Effector CD4-positive, alpha-beta T cell (primary cell): ENCODE measurements around the gene ABCA3.
"Not testable (repeated sequence)": the region's sequence is repeated elsewhere in the genome, so short reads cannot be mapped to it uniquely, and the experiment has no call there.

ENCODE experiments used
- DNase-seq: peaks from one replicate; pipeline ENCODE4 v3.0.0-alpha.2; 2020
- total RNA-seq: gene quantifications from one replicate; lab custom pipeline; 2026; lab: John Stamatoyannopoulos, UW

The ABCA3 gene
- total RNA-seq, result 19.5 reads per million, percentile 46 among the genes with 10 or more reads in this experiment

DNA sequence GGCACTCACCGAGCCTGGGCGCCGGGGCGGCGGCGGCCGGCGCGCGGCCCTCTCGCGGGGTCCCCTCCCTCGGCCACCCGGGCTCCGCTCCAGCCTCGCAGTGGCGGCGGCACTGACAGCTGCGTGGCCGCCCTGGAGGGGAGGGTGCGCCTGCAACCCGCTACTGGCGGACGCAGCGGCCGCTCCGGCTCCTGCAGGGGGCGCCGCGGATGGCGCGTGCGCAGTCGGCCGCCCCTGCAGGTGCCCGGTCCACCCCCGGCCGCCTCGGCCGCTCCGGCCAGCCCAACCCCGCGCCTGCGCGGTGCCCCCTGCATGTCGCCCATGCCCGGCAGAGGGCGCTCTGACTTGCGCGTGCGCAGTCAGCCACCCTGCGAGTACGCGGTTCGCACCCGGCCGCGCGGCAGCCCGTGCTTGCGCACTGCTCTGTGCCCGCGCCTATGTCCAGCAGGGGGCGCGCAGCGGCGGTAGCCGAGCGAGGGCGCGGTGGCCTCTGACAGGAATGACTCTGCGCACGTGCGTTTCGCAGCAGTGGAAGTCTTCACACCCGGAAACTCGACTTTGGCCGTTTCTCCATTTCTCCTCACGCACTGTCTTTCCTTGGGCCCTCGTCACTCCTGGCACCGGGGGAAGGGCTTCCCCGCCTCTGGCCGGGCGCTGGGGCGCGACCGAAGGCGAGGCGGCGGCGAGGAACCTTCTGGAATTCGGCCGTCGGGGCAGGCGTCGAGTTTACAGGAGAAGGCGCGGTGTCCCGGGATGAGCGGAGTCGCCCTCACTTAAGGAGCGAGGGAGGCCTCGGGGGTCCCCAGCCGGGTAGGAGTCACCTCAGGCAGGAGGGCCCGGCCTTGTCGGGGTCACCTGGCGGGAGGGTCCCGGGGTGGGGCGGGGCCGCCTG, at the start of gene ABCA3:
TSS of gene ABCA3 (minus strand) at position 165 of the 892 bp plus-strand sequence. CDS start 14,262 bp downstream, outside the sequence.
- peak; percentile 85 for DNase-seq

- no peak for DNase-seq
Measured at GRCh38 chr16:2388875-2389433, 48.4 kb upstream of the ABCA3 start.

DNA sequence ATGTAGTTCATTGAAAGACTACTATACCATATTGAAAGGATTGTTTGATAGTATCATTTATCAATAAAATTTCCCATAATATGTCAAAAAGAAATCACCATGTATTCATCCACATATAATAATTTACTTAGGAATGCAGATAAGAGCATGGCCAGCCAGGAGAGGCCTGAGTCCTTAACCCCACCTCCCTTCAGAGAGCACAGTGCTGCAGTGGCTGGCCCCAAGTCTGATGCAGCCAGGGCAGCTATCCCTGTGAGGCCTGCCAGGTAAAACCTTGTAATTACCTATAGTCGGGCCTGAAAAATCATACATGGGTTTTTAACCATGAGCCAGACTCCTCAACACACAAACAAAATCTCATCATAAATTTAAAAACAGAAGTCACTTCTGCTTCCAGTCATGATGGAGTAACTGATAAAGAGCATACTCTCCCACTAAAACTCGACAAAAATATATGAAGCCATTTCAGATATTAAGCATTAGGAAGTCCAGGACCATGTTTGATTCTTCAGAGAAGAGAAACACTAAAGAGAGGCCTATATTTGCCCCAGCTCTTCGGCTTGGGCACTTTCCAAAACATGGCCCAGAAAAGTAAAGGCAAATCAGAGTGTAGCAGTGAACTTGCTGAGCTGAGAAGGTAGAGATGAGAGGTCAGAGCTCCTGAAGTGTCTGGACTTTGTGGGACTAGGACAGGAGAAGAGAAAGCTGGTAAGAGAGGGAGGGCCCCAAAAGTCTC, 47.8 kb upstream of the ABCA3 start:
- no peak for DNase-seq

GRCh38 chr16:2386990-2387389, 46.5 kb upstream of the ABCA3 start:
- no peak for DNase-seq

DNA sequence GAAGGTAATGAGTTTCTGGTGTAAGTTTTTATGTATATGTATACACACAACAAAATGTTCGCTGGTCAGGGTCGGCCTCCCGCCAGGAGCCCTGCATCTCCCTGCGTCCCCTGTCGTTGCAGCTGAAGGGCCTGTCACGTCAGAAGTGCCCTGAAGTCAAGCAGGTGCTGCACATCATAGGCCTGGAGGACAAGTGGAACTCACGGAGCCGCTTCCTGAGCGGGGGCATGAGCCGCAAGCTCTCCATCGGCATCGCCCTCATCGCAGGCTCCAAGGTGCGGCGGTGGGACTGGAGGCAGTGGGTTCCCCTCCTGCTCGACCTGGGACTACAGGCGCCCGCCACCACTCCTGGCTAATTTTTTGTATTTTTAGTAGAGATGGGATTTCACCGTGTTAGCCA, 45.5 kb upstream of the ABCA3 start:
- not testable (repeated sequence) for DNase-seq

DNA sequence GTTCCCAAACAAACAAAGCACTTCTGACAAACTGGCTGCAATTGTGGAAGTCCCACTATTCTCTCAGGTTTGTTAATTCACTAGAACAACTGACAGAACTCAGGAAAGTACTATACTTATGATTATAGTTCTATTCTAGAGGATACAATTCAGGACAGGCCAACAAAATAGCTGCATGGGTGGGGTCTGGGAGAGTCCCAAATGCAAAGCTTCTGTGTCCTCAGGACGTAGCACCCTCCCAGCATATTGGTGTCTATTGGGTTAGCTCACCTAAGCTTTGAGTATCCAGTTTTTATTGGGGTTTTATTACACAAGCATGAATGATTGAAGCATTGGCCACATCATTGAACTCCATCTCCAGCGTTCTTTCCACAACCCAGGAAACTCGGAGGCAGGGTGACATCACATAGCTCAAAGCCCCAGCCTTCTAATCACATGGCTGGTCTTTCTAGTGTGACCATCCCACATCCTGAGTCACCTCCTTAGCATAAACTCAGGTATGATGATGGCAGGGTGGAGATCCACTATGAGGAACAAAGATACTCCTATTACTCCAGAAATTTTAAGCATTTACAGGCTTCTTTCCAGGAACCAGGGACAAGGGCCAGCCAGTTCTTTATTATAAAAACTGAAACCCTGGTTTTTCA, 44.8 kb upstream of the ABCA3 start:
- no peak for DNase-seq

DNA sequence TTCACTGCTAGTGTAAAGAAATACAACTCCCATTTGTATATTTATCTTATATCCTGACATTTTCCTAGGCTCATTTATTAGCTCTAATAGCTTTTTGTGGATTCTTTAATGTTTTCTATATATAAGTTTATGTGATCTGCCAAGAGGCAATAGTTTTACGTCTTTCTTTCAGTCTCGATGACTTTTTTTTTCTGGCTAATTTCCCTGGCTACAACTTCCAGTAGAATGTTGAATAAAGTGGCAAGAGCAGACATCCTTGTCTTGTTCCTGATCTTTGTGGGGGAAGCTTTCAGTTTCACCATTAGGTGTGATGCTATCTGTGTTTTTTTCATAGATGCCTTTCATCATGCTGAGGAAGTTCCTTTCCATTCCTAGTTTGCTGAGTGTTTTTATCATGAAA, 43.9 kb upstream of the ABCA3 start:
- no peak for DNase-seq

GRCh38 chr16:2383501-2383900, 43.0 kb upstream of the ABCA3 start:
- no peak for DNase-seq

- no peak for DNase-seq
Measured at GRCh38 chr16:2374644-2375043, 34.1 kb upstream of the ABCA3 start.

DNA sequence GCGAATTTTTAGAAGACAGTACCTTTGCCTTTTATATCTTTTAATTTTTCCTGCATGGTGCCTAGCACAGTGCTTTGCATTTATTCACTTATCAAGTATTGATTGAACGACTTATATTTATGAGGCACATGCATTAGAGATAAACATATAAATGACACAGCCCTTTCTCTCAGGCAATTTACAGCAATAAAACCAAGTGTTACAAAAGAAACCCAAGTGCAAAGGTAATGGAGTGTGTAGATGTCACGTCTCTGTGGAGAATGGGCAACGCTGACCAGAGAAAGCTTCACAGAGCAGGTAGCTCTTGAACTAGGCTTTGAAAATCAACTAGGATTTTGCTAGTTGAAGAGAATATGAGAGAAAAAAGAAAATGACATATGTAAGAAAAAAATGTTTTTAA, 32.6 kb upstream of the ABCA3 start:
- no peak for DNase-seq

DNA sequence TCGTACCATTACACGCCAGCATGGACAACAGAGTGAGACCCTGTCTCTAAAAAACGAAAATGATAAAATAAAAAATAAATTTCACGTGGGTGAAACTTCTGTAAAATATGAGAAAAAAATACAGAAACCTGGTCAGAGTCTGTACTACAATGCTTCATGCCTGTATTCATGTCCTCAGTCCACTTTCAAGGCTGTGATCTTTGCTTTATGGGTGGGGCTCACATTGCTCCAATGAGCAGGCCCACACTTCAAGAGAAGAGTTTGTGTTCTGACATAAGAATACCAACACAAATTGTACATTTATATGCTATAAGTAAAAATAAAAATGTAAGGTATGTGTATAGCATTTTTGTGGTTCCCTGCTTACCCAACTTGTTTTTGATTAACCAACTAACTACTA, 32.2 kb upstream of the ABCA3 start:
- DNase-seq, result no peak

DNA sequence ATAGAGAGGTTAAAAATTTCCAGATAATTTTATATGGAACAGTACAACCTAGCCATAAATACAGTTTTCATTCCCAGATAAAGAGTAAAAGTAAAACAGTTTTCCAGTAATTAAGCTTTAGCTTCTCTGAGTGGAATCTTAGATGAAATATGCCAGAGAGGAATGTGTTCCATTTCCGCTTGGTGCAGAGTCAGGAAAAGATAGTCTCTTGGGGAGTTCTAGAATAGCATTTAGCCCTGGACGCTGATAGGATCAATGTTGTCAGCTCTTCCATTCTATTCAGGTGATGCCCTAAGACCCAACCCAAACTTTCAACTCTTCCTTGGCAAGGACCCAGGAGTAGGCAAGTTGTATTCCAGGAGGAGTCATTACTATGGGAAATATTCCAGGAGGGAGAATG, 30.9 kb upstream of the ABCA3 start:
- no peak for DNase-seq

DNA sequence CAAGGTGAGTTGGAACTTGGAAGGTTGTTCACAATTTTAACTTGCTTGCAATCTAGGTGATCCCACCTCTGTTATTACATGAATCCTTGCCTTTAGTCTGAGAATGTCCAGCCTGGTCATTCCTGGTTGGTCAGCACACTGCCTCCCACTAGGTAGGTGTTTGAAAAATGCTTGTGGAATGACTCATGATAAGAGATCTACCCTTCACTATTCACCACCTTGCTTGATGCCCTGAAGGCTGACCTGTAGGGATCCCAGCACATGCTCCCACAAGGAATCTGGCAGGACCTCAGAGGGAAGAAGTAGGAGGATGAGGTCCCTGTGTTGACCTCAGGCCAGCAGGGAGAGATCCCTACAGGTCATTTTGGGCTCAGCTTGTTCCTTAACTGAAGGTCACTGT, 30.2 kb upstream of the ABCA3 start:
- DNase-seq, result no peak

DNA sequence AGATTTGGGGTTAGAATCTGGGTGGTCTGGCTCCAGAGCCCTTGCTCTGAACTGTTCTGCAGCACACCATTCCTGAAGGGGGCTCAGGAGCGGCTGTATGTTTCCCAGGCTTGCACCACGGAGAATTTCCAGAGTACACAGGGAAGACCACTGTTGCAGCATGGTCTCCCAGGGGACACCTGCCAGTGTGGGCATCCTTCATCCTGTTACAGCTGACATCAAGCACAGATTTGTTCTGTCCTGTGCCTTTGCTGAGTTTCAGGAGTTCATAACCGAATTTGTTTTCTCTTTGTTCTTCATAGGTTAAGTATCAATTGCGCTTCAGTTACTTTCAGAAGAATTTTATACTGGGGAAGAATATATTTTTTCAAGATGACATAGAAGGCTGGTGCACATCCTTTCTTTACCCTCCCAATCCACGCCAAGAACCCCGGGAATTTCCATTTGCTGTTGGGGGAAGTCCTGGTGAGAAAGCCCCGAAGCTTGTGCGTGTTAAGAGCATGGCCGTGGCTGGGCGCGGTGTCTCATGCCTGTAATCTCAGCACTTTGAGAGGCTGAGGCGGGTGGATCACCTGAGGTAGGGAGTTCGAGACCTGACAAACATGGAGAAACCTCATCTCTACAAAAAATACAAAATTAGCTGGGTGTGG, 26.3 kb upstream of the ABCA3 start:
- no peak for DNase-seq

DNA sequence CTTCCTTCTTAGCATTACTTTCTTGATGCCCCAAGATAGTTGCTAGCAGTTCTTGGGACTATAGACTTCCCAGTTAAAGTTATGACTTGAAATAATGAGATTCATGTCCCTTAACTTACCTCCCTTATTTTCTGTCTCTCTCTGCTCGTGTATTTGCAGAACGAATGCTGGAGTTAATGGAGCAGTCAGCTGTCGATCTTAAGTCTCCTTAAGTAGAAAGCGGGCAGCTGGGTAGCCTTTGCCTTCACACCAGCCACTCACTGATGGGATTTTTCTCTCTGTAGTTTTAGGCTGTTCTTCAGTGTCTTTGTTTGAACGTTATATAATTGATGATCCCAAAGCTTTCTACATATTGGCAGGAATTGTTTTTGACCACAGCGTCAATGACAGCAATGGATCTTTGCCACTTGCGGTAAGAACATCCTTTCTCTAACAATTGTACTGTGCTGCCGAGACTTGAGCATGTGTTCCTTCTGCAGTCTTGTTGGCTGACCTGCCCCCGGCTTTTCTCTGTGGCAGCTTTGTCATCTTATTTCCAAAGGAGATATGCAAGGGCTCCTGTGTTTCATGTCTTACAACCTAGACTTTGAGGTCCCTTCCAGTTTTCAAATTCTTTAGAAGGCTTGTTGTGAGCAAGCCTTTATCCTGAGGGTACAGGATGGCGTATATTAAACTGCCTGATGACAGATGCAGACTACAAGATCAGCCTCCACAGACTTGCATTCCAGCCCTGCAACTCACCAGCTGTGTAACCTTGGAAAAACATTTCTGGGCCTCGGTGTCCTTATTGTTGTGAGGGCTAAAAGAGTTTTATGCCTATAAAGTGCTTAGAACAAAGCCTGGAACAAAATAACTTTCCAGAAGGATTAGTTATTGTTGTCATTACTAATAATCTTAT, 25.1 kb upstream of the ABCA3 start:
- no peak for DNase-seq

- no peak for DNase-seq
Measured at GRCh38 chr16:2364638-2365210, 24.2 kb upstream of the ABCA3 start.

- no peak for DNase-seq
Measured at GRCh38 chr16:2362218-2362617, 21.7 kb upstream of the ABCA3 start.

GRCh38 chr16:2361129-2361528, 20.6 kb upstream of the ABCA3 start:
- no peak for DNase-seq

- no peak for DNase-seq
Measured at GRCh38 chr16:2359919-2360318, 19.4 kb upstream of the ABCA3 start.

DNA sequence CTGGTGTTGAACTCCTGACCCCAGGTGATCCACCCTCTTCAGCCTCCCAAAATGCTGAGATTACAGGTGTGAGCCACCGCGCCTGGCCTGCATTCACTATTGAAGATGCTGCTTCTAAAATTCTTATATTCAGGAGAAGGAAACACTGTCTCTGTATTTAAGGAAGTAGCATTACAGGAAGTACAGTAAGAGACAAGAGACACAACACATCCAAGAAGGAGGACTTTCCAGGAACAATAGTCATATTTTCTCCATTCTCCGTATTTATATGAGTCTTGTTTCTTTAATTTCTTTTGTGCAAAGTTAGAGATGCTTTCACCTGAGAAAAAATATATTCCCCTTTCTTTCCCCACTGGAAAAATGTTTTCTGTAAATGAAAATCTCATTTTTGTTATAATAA, 18.3 kb upstream of the ABCA3 start:
- no peak for DNase-seq

GRCh38 chr16:2357331-2357730, 16.8 kb upstream of the ABCA3 start:
- no peak for DNase-seq
